ENCODE measurements around the gene SPSB4.

SPSB4 gene

GRCh38 chr3:141150081-141150830, 99.1 kb downstream of the SPSB4 start:
- no peak for DNase-seq
- Mint-ChIP-seq H3K9me3 (no peaks in the 10 kb centered on the region), H3K4me3 (no peak overlapping the region), H3K36me3 (ENCODE audit: low read depth) (no peaks in the 10 kb centered on the region), H3K4me1 (ENCODE audit: low read depth) (no peaks in the 10 kb centered on the region), H3K27me3 (peaks cover 4% of the 10 kb centered on the region), H3K27ac (no peak overlapping the region)

DNA sequence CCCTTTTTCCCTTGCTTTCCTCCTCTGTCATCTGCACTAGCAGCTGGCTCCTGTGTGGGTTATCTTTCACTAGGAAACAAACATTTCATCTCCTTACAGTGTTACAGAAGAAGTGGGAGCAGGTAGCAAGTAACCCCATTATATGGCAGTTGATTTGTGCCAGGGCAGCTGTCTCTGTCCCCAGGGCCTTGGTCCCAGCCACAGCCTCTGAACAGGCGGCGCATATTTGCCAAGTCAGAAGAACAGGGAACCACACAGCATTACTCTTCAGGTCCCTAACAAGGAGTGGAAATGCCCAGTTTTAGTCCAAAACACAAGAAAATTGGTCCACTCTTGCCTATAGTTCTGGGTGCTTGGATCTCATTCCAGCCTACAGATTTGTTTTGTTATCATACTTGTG, 99.8 kb downstream of the SPSB4 start:
- Mint-ChIP-seq H3K9me3 (no peaks in the 10 kb centered on the region), H3K4me3 (no peak overlapping the region), H3K4me1 (ENCODE audit: low read depth) (no peaks in the 10 kb centered on the region)

GRCh38 chr3:141151439-141151838, 100.3 kb downstream of the SPSB4 start:
- peaks cover 4% of the 10 kb centered on the region for H3K27me3 Mint-ChIP-seq
- DNase-seq = no peak
- no peak overlapping the region for H3K27ac Mint-ChIP-seq
- H3K4me1 Mint-ChIP-seq (ENCODE audit: low read depth) = no peaks in the 10 kb centered on the region
- H3K9me3 Mint-ChIP-seq = no peaks in the 10 kb centered on the region
- H3K4me3 Mint-ChIP-seq = no peak overlapping the region
- H3K36me3 Mint-ChIP-seq (ENCODE audit: low read depth) = no peaks in the 10 kb centered on the region

More for the DNA sequence above, 99.8 kb downstream of the SPSB4 start:
- no peaks in the 10 kb centered on the region for H3K36me3 Mint-ChIP-seq (ENCODE audit: low read depth)
- no peak for DNase-seq
- peaks cover 4% of the 10 kb centered on the region for H3K27me3 Mint-ChIP-seq
- H3K27ac Mint-ChIP-seq = no peak overlapping the region

DNA sequence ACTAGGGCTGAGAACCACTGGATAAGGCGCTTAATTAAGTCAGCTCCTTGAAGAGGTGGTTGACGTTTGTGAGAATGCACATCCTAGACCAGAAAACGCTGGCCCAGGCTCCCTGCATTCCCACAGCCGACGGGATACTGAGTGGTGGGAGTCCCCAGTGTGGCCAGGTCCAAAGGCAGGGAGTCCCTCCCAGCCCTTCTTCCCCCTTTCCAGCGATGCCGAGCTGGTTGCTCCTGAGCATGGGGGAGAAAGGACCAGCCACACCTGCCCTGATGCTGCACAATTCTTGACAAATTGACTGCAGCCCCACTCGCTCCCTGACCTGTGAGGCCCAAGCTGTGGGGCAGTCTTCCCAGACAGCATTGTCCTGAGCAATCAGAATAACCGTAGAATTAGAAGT, 101.0 kb downstream of the SPSB4 start:
- H3K36me3 Mint-ChIP-seq (ENCODE audit: low read depth) = no peaks in the 10 kb centered on the region
- no peaks in the 10 kb centered on the region for H3K4me1 Mint-ChIP-seq (ENCODE audit: low read depth)
- H3K27ac Mint-ChIP-seq = no peak overlapping the region
- H3K27me3 Mint-ChIP-seq = peaks cover 4% of the 10 kb centered on the region
- H3K9me3 Mint-ChIP-seq = no peaks in the 10 kb centered on the region
- no peak overlapping the region for H3K4me3 Mint-ChIP-seq
- no peak for DNase-seq

DNA sequence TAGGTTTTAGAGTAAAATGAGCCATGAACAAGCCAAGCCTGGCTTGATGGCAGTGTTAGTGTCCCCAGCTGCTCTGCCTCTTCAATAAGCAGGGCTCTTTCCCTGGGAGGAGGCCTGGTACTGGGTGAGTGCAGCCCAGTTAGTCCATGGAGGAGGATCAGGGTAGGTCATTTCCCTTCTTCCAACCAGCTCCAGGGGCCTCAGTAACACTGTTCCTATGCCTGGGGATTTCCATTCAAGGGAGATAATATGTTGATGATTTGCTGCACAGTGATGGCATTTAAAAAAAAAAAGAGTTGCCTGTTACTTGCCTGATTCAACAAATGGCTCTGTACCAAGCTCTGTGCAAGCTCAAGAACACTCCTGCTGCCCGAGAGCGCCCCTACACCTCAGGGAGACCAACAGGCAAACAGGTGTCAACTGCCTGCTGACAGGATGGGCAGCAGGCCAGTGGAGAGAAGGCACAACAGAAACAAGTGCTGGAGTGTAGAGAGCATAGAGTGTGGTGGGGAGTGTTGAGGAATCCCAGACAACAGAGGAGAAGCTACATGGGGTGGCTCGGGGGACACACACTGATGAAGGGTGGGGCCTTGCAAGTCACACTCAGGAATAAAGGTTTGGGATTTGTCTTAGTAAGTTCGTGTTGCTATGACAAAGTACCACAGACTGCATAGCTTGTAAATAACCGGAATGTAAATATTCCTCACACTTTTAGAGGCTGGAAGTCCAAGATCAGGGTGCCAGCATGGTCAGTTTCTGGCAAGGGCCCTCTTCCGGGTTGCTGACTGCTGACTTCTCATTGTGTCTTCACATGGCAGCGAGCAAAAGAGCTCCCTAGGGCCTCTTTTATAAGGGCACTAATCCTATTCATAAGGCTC, 101.9 kb downstream of the SPSB4 start:
- no peak overlapping the region for H3K27ac Mint-ChIP-seq
- H3K4me1 Mint-ChIP-seq (ENCODE audit: low read depth) = no peaks in the 10 kb centered on the region
- peaks cover 2% of the 10 kb centered on the region for H3K27me3 Mint-ChIP-seq
- H3K4me3 Mint-ChIP-seq = no peak overlapping the region
- DNase-seq = no peak
- H3K36me3 Mint-ChIP-seq (ENCODE audit: low read depth) = no peaks in the 10 kb centered on the region
- H3K9me3 Mint-ChIP-seq = no peaks in the 10 kb centered on the region

- Mint-ChIP-seq H3K4me3 (no peak overlapping the region), H3K9me3 (no peaks in the 10 kb centered on the region), H3K36me3 (ENCODE audit: low read depth) (no peaks in the 10 kb centered on the region), H3K4me1 (ENCODE audit: low read depth) (no peaks in the 10 kb centered on the region), H3K27ac (no peak overlapping the region), H3K27me3 (peaks cover 2% of the 10 kb centered on the region)
- DNase-seq = no peak
Measured at GRCh38 chr3:141153679-141153966, 102.5 kb downstream of the SPSB4 start.

DNA sequence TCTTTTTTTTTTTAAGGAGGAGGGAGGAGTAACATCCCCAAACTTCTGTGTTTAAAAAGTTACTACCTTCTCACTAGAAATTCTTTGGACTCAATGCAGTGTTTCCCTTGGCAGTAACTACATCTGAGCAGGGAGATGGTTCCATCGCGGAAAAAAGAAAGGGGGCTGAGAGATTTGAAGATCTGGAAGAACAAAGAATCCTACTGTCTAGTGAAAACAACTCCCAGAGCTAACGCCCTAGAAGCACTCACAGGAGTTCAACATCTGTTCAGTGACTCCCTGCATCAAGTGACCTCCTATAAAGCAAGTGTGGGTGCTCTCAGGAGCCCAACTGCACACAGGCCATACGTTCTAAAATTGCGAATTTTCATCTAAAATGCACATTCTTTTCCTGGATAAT, 113.7 kb downstream of the SPSB4 start:
- no peak for DNase-seq
- H3K36me3 Mint-ChIP-seq (ENCODE audit: low read depth) = no peaks in the 10 kb centered on the region
- peaks cover 13% of the 10 kb centered on the region for H3K9me3 Mint-ChIP-seq
- no peak overlapping the region for H3K27ac Mint-ChIP-seq
- H3K4me3 Mint-ChIP-seq = no peak overlapping the region
- H3K27me3 Mint-ChIP-seq = peaks cover 3% of the 10 kb centered on the region
- no peaks in the 10 kb centered on the region for H3K4me1 Mint-ChIP-seq (ENCODE audit: low read depth)

DNA sequence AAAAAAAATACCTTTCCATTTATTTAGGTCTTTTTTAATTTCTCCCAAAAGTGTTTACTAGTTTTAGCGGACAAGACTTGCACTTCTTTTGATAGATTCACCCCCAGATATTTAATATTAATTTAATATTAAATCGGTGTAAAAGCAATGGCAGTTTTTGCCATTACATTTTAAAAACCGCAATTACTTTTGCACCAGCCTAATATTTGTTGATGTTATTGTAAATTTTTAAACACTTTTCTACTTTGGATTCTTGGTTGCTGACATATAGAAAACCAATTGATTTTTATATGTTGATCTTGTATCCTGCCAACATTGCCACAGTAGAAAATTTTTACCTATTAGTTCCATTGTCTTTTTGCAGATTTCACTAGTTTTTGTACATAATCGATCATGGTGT, 116.5 kb downstream of the SPSB4 start:
- DNase-seq = no peak
- no peak overlapping the region for H3K27ac Mint-ChIP-seq
- H3K4me1 Mint-ChIP-seq (ENCODE audit: low read depth) = no peaks in the 10 kb centered on the region
- peaks cover 3% of the 10 kb centered on the region for H3K27me3 Mint-ChIP-seq
- H3K9me3 Mint-ChIP-seq = peaks cover 4% of the 10 kb centered on the region
- no peak overlapping the region for H3K4me3 Mint-ChIP-seq
- H3K36me3 Mint-ChIP-seq (ENCODE audit: low read depth) = no peaks in the 10 kb centered on the region

DNA sequence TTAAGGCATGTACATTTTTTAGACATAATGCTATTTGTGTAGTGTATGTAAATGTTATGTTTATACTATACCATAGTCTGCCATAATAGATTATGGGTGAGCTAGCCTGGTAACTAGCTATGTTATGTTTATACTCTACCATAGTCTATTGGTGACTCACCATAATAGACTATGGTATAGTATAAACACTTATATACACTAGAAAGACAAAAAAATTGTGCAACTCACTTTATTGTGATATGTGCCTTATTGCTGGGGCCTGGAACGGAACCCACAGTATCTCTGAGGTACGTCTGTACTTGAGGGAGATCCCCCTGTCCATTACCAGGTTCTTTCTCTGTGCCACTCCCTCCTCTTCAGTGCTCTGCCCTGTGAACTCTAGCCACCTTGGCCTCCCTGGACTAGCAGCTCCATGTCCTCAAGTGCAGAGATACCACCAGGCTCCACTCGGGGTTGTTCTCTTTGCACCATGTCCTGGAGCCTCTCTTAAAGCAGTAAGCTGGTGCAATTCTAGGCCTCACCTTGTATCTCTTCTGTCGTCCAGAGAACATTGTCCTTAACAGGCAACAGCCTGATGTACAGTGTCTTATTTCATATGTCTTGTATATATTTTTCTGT, 119.6 kb downstream of the SPSB4 start:
- Mint-ChIP-seq H3K36me3 (ENCODE audit: low read depth) (no peaks in the 10 kb centered on the region), H3K4me1 (ENCODE audit: low read depth) (no peaks in the 10 kb centered on the region), H3K27ac (no peak overlapping the region), H3K9me3 (peaks cover 4% of the 10 kb centered on the region), H3K4me3 (no peak overlapping the region), H3K27me3 (peaks cover 6% of the 10 kb centered on the region)
- DNase-seq = no peak

DNA sequence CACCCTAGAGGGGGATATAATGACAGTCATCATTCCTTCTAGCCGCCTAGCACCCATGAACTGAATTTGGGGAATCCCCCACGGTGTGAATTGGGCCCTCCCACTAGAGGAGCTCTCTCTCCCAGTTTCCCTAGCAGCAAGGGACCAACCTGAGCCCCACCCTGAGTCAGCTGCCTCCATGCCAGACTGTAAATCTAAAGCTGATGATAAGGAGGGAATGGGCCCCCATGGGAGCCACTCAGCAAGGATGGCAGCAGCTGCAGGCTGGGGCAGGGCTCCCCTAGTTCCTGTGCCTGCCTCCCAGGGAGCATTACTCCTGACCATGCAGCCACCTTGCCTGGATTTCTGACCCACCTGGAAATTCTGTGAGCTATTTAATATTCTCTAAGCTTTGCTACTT, 123.5 kb downstream of the SPSB4 start:
- H3K4me1 Mint-ChIP-seq (ENCODE audit: low read depth) = no peaks in the 10 kb centered on the region
- no peaks in the 10 kb centered on the region for H3K36me3 Mint-ChIP-seq (ENCODE audit: low read depth)

GRCh38 chr3:141176775-141177174, 125.6 kb downstream of the SPSB4 start:
- Mint-ChIP-seq H3K36me3 (ENCODE audit: low read depth) (no peaks in the 10 kb centered on the region), H3K4me3 (no peak overlapping the region), H3K27me3 (peaks cover 4% of the 10 kb centered on the region), H3K27ac (no peak overlapping the region), H3K4me1 (ENCODE audit: low read depth) (no peaks in the 10 kb centered on the region), H3K9me3 (peaks cover 13% of the 10 kb centered on the region)
- no peak for DNase-seq

More for the DNA sequence above, 123.5 kb downstream of the SPSB4 start:
- Mint-ChIP-seq H3K4me3 (no peak overlapping the region), H3K9me3 (peaks cover 3% of the 10 kb centered on the region), H3K27me3 (peaks cover 4% of the 10 kb centered on the region), H3K27ac (no peak overlapping the region)
- DNase-seq = no peak

GRCh38 chr3:141178026-141178425, 126.9 kb downstream of the SPSB4 start:
- Mint-ChIP-seq H3K4me1 (ENCODE audit: low read depth) (no peaks in the 10 kb centered on the region), H3K4me3 (no peak overlapping the region), H3K9me3 (peaks cover 13% of the 10 kb centered on the region), H3K27me3 (peaks cover 4% of the 10 kb centered on the region), H3K36me3 (ENCODE audit: low read depth) (no peaks in the 10 kb centered on the region), H3K27ac (no peak overlapping the region)
- DNase-seq = no peak

DNA sequence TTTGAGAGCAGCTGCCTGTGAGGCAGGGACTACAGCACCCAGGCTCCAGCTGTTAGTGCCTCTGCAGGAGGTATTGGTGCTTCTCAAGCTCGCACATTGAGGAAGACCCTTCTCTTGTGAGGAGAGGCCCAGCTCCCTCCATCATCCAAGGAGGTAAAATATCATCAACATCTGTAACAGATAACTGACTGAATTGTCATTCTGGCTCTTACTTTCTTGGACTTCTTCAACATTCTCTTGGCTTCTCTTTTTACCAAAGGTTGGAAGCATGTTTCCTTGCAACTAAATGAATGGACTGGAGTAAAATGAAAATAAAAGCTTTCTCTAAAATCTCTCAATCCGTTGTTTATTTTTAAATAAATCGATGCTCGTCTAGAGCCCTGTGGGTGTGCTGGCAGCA, 127.4 kb downstream of the SPSB4 start:
- no peak overlapping the region for H3K27ac Mint-ChIP-seq
- no peaks in the 10 kb centered on the region for H3K36me3 Mint-ChIP-seq (ENCODE audit: low read depth)
- DNase-seq = no peak
- no peak overlapping the region for H3K4me3 Mint-ChIP-seq
- H3K9me3 Mint-ChIP-seq = peaks cover 13% of the 10 kb centered on the region
- H3K4me1 Mint-ChIP-seq (ENCODE audit: low read depth) = no peaks in the 10 kb centered on the region
- peaks cover 4% of the 10 kb centered on the region for H3K27me3 Mint-ChIP-seq

- Mint-ChIP-seq H3K4me3 (no peak overlapping the region), H3K27ac (no peak overlapping the region), H3K36me3 (ENCODE audit: low read depth) (no peaks in the 10 kb centered on the region), H3K9me3 (peaks cover 13% of the 10 kb centered on the region), H3K4me1 (ENCODE audit: low read depth) (no peaks in the 10 kb centered on the region), H3K27me3 (no peaks in the 10 kb centered on the region)
- DNase-seq = no peak
Measured at GRCh38 chr3:141179983-141180382, 128.8 kb downstream of the SPSB4 start.

DNA sequence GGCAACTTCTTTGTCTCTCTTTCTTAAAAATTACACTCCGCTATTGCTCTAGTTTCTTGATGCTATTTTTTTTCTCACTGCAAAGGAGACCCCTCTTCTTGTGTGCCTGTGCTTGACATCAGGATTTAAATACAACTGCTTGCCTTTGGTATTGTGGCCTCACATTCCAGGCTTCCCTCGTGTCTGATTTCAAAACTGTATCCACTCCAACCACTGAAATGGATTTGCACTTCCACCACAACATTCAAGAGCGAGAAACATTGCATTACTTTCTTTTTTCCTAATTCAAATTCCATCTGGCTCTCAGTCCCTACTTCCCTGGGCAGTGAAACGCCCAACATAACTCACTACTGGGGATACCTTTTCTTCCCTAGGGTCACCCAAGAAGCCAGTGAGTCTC, 130.0 kb downstream of the SPSB4 start:
- Mint-ChIP-seq H3K4me1 (ENCODE audit: low read depth) (no peaks in the 10 kb centered on the region), H3K4me3 (no peak overlapping the region), H3K36me3 (ENCODE audit: low read depth) (no peaks in the 10 kb centered on the region), H3K27ac (no peak overlapping the region), H3K27me3 (no peaks in the 10 kb centered on the region), H3K9me3 (peaks cover 13% of the 10 kb centered on the region)
- no peak for DNase-seq
